Suppressor macrophage treated with lipopolysaccharide for 4 hours (primary cell): ENCODE data around the gene SETD7.
A peak's percentile ranks its signal among the peaks of the same experiment; 100 is the strongest.

Source experiments
- DNase-seq: peaks from one replicate; pipeline ENCODE4 v3.0.0-alpha.2; 2020

SETD7 gene

DNA sequence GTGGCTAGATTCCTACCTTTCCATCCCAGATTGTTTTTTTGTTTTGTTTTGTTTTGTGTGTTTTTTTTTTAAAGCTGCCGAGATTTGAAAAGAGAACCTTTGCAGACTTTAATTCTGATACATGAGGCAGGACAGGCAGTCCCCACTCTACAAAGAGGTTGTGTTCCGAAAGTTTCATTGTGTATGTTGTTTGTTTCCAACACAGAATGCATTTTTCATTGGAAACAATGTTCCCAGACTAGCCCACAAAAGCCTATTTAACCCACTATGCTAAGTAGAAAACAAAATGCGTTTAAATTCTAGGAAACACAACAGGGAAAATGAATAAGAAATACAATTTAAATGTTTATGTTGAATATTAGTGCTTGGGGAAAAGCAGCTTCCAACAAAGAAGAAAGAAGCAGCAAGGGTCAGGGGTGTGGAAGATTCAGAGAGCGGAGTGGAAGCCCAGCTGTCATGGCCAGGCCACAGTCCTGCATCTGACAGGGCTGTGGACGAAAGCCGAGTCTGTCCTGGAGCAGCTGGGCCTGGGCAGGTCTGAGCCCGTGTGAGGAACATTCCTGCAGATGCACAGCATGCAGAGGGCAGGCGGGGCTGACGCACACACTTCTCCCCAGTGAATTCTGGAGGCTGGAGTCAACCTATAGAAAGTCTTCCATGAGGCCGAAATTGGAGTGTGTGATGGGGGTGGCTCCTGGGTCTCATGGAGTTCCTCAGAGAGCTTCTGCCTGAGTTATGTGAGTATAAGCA is 12.4 kb upstream of the SETD7 start:
- DNase-seq = no peak

DNA sequence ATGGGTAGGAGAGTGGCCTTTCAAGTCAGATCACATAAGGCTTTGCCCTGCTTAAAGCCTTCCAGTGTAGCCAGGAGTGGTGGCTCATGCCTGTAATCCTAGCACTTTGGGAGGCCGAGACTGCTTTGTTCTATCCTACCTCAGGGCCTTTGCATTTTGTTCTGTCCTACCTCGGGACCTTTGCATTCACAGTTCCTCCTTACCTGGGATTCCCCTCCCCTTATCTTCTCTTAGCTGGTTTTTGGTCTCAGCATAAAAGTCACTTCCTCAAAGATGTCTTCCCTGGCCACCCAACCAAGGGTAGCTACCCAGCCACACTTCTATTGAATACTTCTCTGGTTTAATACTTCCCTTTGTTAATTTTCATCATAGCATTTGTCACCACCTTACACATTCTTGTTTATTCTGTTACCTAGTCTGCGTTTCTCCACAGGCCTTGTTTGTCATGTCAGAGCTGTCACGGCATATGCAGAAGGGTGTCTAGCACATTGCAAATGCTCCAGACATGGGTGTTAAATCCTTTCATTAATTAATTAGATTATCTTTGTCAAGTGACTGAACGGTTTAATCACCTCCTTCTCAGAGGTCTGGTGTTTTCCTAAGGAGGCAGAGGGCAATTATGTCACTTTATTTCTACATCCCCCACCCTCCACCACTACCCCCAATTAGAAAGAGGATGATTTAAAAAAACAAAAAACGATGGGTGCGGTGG is 11.3 kb upstream of the SETD7 start:
- DNase-seq = no peak

DNA sequence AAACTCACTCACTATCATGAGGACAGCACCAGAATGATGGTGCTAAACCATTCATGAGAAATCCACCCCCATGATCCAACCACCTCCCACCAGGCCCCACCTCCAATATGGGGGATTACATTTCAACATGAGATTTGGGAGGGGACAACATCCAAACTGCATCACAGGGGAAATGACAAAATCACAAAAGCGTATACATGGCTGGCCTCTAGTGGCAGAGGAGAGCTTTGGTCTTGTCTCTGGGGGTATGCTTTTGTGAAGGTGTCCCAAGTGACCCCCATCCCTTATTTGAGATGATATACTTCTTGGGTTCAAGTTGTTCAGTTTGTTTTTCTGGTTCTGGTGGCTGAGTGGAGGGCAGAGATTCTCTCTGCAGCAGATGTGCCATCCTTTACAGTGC is 8.5 kb upstream of the SETD7 start:
- DNase-seq = no peak

DNA sequence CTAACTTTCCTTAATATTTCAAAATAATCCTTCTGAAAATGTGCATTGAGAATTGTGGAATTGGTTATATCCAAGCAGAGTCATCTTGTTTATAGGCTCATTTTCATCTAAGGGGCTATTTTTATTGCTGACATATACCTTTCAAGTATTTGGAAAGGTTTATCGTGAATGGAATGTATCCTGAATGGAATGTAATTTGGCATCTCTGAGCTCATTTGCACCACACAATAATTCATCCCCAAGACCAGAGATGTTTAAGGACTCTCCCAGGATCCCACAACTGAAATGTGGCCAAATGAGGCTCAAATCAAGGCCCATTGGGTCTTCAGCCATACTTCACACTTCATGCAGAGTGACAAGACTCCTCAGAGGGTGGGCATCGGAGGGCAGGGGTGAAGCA is 7.5 kb upstream of the SETD7 start:
- no peak for DNase-seq

DNA sequence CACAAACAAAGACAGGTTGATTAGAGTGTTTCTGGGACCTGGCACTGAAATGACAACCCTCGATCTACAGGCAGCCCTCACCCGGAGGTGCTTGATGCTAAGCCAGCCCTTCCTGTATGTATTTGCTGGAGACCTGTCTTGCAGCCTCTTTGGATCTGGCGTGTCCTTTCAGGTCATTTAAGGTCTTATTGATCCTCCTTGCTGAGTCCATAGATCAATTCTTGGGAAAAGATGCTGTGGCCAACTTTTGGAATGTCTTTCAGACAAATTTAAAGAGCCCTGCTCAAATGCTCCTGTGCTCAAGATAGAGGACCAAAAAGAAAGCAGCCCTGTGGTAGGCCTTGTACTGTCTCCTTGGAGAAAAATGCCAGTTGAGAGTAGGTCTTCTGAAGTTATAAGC is 6.8 kb upstream of the SETD7 start:
- no peak for DNase-seq

DNA sequence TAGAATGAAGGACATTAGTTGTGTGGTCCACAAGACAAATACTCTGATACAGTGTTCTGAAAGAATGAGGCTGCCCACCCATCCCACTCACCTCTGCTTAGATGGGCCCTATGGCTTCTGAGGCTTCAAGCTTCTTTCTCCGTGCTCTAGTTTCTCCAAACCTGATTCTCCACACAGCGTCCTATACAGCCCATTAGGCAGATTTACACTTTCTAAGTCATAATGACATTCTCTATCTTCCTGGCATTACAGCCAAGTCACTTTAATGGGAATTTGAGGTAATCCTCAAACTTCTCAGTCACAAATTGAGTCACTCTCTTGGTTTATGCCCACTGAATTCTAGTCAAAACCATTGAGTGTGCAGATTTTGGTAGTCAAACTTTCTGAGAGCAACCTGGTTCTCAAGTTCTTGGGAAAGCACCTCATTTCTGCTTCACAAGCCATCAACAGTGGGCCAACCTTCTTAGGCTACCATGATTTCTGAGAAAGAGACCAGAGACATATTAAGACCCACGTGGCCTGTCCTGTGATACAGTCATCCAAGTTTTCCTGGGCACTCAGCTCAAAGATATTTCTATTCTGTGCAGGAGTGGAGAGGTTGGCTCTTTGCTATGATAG is 6.2 kb upstream of the SETD7 start:
- DNase-seq = no peak

DNA sequence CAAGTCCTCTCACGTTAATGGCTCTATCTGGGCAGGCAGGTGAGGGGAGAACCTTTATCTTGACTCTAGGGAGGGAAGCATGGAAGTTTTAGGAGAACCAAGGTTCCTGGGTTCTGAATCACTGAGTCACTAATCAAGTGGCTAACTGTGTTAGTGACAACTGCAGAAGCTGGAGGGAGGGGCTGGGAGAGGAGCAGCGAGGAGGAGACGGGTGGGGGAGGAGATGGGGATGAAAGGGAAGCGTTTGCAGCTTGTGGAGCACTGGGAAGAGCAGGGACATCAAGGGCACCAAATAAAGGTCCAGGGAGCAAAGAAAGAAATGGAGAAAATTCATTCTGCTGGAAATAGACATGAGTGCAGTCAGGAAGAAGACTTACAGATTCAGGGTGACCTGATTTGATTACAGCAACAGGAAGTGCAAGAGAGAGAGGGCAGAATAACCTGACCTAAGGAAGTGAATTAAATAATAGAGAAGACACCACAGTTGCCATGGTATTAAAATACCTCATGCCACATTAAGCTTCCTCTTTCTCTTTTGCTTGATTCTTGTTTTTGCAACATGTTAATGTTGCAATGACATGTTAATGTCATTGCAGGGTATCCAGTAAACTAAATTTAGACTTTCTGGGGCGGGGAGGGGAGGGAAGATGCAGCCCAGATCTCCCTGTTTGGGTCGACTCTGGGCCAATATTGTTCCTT is 4.5 kb upstream of the SETD7 start:
- DNase-seq = peak; percentile 88

DNA sequence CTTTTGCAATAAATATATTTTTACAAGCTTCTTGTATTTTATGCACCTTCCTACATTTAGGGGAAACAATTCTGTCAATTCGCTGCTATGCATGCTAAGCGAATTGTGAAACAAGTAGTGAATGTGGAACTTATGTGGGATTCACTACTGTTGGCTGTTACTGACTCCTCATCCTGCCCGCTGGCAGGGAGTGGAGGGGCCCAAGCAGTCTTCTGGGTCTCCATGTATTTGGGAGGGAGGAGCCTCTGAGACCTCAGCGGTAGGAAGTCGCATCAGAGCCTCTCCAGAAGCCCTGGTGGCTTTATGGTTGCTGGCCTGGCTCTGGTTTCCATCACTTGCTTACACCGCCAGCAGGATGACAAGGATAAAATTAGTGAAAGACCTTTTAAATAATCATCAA is 3.7 kb upstream of the SETD7 start:
- DNase-seq = peak; percentile 56

DNA sequence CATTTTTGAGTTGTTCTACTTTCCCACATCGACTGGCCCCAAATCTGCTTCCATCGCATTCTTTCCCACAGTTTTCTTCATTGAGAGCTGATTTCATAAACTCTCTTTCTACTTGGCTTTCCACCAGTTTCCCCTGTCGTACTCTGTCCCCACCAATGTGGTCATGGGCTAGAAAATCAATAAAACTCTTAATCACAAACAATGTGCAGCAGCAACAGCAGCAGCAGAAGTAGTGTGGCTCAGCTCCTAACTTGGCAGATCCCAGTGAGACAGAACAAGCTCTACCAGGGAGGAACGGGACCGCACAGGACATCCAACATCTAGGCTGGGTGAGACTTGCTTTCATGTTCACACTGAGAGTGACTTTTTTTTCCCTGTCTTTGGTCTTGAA is 3.1 kb upstream of the SETD7 start:
- DNase-seq = no peak

DNA sequence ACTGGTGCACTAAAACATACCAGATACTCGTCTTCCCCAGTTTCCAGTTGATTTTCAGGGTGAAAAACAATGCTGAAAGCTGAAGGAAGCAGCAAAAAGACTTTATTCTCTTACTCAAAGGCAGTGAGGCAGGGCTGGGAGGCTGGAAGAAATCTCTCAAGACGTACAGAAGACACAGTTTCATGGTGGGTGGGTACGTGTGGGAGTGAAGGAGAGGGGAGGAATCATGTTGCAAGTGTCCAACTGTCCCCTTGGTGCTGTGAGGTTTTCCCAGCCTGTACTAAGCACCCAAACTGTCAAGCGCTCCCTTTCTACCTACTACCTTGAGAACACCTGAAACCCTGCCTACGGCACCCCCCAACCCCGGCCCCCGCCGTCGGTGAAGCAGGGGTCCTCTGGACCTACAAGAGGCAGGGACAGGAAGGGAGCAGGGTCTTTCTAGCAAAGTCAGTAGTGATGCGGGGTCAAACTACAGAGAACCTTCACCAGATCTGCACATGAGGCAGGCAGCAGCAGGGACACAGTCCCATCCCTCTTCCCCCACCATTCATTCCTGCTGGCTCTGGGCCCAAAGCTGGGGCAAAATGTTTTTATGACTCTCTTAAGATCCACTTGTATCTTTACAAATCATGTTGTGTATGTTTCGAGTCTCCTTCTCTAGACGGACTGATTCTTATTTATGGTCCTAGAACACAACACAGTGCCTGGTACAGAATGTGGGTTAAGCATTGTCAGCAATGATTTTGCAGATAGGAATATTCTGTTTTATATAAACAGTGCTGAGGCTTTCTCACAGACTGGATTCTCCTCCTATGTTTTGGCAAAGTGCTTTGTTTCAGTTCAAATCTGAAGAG is 2.4 kb upstream of the SETD7 start:
- no peak for DNase-seq

DNA sequence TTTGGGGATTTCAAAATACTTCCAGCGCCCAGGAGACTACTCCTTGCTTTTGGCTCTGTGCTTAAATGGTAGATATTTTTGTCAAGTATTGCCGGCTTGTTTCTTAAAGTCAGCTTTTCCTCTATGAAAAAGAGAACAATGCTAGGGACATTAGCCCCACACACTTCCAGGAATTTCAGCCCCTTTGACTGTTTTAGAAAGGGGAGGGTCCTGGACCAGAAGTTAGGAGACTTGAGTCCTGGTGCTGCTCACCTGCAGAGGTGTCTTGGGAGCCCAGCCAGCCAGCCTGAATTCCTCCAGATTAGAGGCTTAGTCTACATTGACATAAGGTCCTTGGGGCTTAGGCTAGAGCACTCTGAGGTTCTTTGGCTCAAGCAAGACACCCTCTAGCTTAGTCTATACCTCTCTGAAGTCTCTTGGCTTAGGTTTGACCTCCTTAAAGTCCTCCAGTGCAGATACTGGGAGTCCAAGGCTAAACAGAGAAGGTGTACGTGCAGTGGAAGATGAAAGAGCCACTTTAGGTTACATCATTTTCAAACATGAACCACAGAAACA is 1.6 kb upstream of the SETD7 start:
- no peak for DNase-seq

DNA sequence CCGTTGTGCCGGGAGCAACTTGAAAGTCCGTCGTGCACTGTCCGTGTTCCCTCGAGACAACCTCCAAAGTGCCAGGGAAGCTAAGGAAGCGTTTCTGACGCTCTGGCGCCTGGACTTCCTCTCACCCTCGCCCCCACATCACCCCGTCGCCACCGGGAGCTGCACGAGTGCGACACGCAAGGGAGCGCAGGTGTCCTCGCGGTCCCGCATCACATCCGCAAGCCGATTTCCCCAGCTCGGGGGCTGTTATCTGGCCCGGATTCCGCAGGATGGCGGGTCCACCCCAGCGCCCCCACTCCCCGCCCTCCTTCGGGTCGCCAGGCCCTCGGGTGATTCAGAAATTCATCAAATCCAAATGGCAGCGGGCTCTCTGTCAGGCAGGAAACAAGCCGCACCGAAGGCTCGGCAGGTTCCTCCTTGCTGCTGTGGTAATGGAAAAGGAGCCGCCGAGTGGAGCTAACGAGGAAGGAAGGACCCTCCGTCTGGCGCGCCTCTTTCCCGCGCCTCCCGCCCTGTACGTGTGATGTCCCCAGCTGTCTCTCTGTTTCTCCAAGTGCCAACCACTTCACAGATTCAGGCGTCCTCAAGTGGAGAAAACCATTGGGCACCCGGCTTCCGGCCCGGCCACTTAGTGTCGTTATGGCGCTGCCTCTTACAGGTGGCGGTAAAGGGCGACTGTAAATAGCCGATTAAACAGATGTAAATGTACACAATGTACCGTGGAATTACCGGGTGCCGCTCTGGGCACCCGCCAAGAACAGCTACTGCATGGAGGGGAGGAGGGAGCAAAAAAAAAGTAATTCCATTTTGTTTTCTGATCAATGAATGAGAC is 921 bp upstream of the SETD7 start:
- DNase-seq = peak; percentile 39

DNA sequence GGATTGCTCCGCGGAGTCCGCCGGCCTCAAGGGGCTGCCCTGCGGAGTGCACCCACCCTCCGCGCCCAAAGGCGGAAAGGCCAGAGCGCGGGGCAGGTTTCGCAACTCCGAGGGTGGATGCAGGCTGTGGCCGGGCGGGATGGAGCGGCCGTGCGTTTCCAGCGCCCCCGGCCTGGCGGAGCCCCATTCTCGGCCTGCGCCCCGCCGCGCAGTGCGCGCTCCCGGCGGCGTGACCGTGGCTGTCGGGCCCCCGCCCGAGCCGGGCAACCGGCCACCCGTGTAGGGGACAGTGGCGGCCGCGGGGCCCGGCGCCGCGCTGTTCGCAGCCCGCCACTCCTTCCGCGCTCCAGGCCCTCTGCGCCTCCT is 331 bp downstream of the SETD7 start:
- DNase-seq = no peak

DNA sequence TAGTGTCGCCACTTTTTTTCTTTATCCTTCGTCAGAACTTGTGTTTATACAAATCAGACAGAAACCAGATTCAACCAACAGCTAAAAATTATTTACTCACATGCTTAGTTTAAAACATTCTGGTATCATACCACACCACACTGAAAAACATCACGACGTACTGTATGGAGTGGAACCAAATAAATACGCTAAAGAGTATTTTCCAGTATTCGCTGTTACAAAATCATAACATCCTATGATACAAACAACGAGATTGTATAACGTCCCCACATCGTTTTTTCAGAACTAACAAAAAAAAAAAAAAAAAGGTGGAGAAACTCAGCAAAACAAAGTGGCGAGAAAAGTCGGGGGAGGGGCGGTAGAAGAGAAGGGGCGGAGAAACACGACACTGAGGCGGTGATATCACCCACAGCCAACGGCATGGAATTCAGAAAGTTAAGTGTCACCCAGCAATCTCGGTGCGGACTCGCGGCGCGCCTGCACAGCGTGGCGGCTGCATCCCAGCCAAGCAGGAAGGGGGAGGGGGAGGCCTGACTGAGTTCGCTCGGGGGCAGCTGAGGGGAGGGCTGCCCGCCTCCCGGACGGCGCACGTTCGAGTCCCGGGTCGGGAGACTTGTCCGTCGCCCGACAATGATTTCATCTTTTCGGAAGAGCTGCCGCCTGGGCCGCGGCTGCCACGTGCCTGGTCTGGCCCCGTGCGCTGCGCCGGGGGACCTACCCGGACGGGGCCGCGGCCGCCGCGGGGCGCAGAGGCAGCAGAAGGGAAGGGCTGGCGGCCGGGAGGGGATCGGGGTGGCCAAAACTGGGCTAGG is 920 bp downstream of the SETD7 start:
- peak; percentile 81 for DNase-seq

DNA sequence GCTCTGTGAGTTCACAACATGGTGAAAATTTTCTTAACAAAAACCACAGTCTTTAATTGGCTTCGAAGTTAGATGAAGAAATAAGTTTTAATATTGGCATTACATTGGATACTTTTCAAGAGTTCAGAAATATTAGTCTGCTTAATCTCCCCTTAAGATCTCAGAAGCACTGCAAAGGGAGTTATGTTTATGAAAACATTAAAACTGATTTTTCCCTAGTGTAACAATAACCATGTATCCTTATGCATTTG is 1.5 kb downstream of the SETD7 start:
- DNase-seq = no peak

DNA sequence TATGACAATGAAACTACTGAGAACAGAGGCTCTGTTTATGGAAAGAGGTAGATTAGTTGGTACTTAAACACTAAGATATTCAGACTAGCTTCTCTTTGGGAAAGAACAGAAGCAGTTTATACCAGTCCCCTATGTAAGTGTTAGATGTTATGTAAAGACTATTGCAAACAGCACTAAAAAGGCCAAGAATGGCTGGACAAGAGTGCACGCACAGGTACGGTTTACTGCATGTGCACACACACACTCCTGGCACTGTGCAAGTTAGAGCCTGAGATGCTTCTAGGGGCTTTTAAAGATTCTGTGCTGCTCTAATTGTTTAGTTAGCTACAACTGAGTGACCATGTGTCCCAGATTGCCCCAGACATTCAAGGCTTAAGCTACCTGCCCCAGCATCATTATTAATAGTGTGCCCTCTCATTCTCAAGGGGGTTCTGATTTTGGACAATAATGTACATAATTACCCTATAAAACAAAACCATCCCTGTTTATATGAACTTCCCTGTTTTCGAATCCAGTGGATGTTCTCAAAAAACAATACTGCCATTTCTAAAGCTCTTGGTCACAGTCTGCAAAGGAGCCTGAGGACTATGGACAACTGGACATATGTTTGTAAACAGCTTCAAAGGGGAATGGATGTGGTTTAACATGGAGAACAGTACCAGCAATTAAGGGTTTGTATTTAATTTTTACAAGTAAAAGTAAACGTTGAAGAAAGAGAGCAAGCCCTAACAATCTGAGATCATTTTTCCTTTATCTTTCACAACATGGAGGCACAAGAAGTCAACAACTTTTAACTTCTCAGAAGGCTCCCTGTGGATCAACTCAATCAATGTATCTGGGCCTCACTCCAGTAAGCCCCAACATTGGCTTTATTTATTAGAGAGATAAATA is 2.0 kb downstream of the SETD7 start:
- no peak for DNase-seq

DNA sequence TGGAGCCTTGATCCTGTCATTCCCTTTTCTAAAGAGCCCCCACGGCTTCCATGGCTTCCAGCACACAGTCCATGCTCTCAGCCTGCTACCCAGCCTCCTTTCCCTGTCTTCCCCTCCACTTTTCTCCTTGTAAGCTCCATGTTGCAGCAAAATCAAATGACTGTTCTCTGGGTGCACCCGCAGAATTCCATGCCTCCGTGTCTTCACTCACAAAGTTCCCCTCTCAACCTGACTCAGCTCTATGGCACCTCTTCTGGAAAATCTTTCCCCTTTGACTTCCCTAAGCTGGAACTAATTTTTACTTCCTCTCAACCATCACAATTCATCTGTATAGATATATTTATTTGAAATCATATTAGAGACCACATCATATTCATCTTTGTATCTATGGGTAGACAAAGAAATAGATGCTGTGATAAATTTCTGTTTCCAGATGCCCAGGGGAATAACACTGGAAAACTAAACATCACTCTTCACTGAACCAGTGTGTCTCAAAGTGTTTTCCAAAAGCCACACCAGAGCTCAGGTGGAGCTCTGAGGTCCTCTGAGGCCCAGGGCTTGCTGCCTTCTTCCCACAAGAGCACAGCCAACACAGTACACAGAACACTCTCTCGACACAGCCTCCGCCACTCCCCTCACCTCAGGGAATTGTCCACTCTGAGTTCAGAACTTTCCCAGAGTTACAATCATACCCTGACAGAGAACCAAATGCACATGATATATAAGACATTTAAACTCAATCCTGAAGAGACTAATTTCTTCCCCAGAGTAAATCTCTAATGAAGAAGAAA is 3.3 kb downstream of the SETD7 start:
- no peak for DNase-seq

DNA sequence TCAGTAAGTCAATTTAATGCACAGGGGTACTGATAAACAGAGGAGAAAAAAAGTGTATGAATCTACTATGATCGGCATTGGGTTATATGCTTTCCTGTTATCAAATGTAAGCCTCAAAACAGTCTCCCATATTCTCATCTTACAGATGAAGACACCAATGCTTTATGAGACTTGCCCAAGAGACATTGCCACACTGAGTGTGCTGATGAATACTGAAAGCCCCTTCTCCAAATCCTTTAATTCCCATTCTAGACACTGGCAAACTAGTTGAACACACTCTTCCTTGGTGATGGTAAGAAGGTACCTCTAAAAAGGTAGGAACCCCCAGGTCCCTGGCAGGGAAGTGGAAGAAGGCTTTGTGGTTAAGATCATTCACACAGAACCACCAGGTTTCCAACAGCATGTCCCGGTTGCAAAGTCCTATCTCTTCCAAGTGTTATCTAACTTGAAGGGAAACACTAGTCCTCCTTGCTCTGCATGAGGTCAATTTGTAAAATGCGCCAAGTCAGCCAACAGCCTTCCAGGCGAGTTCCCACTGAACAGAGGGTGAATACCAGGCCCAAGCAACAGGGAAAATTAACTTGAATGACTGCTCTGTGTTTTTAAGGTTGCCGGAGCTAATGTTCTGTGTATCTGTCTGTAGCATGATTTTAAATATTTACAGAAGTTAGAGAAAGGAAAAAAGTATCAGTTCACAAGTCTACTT is 5.1 kb downstream of the SETD7 start:
- no peak for DNase-seq
